Parathyroid adenoma (tissue), 2 donors: Measurements from ENCODE around the gene EOGT.

Experiments
- H2AFZ ChIP-seq: fragments of 300-600 bp; sonication (generic); one replicate; pipeline ENCODE4 v1.7.0; 2017; ENCODE audit warnings: antibody characterized with exemption, mild to moderate bottlenecking
- H3K27ac ChIP-seq: fragments of 300-600 bp; sonication (generic); one replicate; pipeline ENCODE4 v1.7.0; 2017
- H3K27me3 ChIP-seq: fragments of 300-600 bp; sonication (generic); one replicate; pipeline ENCODE4 v1.7.0; 2017; ENCODE audit warnings: low read length; ENCODE audit not compliant: control insufficient read depth, insufficient read depth
- H3K36me3 ChIP-seq: fragments of 300-600 bp; sonication (generic); one replicate; pipeline ENCODE4 v1.7.0; 2017; ENCODE audit warnings: low read length; ENCODE audit not compliant: control insufficient read depth, insufficient read depth
- H3K4me1 ChIP-seq: fragments of 300-600 bp; sonication (generic); one replicate; pipeline ENCODE4 v1.7.0; 2017; ENCODE audit warnings: control low read depth
- H3K4me2 ChIP-seq: fragments of 300-600 bp; sonication (generic); one replicate; pipeline ENCODE4 v1.7.0; 2017; ENCODE audit warnings: low read length
- H3K4me3 ChIP-seq: fragments of 300-600 bp; sonication (generic); one replicate; pipeline ENCODE4 v1.7.0; 2017; ENCODE audit warnings: low read depth, low read length
- H3K79me2 ChIP-seq: fragments of 300-600 bp; sonication (generic); one replicate; pipeline ENCODE4 v1.7.0; 2017; ENCODE audit warnings: control low read depth
- H3K9ac ChIP-seq: fragments of 300-600 bp; sonication (generic); one replicate; pipeline ENCODE4 v1.7.0; 2017; ENCODE audit warnings: mild to moderate bottlenecking
- H3K9me3 ChIP-seq: fragments of 300-600 bp; sonication (generic); one replicate; pipeline ENCODE4 v1.7.0; 2017; ENCODE audit warnings: low read length; ENCODE audit not compliant: control insufficient read depth
- CTCF ChIP-seq: fragments of 300-600 bp; sonication (generic); IDR thresholded peaks from one replicate; pipeline ENCODE4 v1.7.0; 2017; ENCODE audit warnings: antibody characterized with exemption, mild to moderate bottlenecking
- donor health status: primary hyperparathyroidism.

The EOGT gene

DNA sequence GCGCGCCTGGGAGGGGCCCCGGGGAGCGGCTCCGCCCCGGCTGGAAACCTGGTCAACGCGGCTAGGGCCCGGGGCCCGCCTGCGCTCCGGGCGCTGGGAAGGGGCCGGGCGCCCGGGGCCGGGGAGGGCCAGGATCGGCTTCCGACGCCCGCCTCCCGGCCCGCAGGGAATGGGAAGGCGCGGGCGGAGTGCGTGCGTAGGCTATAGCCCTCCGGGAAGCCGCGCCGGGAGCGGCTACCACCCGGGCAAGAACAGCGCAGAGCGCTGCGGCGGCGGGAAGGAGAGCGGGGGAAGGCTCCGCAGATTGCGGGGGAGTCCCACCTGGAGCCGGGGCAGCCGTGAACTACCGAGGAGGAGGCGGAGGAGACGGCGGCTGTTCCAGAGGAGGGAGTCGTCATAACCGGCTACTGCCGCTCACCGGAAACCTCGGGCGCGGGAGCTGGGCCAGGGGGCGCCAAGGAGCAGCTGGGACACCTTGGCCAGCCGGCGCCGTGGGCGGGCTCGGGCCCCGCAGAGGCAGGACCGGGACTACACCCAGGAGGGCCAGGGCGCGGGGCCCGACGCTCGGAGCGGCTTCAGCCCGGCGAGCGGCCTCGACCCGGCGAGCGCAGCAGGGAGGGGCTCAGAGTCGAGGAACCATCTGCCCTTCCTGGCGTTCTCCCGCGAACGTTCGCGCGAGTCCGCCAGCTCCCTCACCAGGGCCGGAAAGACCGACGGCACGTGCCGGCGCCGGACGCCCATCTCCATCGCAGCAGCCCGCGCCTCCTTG, at the start of gene EOGT:
TSS of gene EOGT (minus strand) at position 432 of the 769 bp plus-strand sequence. CDS start 3,838 bp downstream, outside the sequence.
- Histone ChIP-seq H2AFZ (peak within 1 kb of the TSS; percentile 90), H3K79me2 (no peaks in the 10 kb centered on the region), H3K4me1 (peaks cover 7% of the 10 kb centered on the region), H3K27ac (peak within 1 kb of the TSS; percentile 87), H3K27me3 (no peaks in the 10 kb centered on the region), H3K9me3 (no peaks in the 10 kb centered on the region), H3K9ac (peak within 1 kb of the TSS; percentile 28), H3K36me3 (no peaks in the 10 kb centered on the region), H3K4me2 (peak within 1 kb of the TSS; percentile 86), H3K4me3 (peak within 1 kb of the TSS; percentile 71)
- peak; percentile 81 for TF ChIP-seq CTCF

GRCh38 chr3:69059688-69060087, 46.2 kb upstream of the EOGT start:
- TF ChIP-seq CTCF, result no peak
- no peaks in the 10 kb centered on the region for H3K4me1 ChIP-seq
- H3K4me2 ChIP-seq, result no peak overlapping the region
- H3K36me3 ChIP-seq, result no peaks in the 10 kb centered on the region
- H3K9me3 ChIP-seq, result no peaks in the 10 kb centered on the region
- H2AFZ ChIP-seq, result no peak overlapping the region
- no peak overlapping the region for H3K4me3 ChIP-seq
- H3K79me2 ChIP-seq, result no peaks in the 10 kb centered on the region
- H3K27me3 ChIP-seq, result no peaks in the 10 kb centered on the region
- H3K27ac ChIP-seq, result no peak overlapping the region
- H3K9ac ChIP-seq, result no peak overlapping the region

DNA sequence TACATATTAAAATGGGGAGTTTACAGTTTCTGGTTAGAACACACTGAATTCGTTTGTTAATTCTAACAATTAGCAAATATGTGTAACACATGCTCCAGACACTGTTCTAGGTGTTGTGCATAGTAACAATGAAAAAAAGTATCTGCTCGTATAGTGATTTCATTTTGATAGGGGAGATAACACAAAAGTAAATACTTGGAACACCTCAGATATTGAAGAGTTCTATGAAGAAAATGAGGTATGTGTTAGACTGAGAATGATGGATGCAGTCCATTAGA, 45.4 kb upstream of the EOGT start:
- Histone ChIP-seq H3K9ac (no peak overlapping the region), H3K4me3 (no peak overlapping the region), H3K4me1 (no peaks in the 10 kb centered on the region), H3K9me3 (no peaks in the 10 kb centered on the region), H2AFZ (no peak overlapping the region), H3K79me2 (no peaks in the 10 kb centered on the region), H3K27me3 (no peaks in the 10 kb centered on the region), H3K36me3 (no peaks in the 10 kb centered on the region), H3K27ac (no peak overlapping the region), H3K4me2 (no peak overlapping the region)
- no peak for TF ChIP-seq CTCF

GRCh38 chr3:69058180-69058946, 44.9 kb upstream of the EOGT start:
- no peak overlapping the region for H3K9ac ChIP-seq
- no peaks in the 10 kb centered on the region for H3K79me2 ChIP-seq
- TF ChIP-seq CTCF, result no peak
- no peak overlapping the region for H2AFZ ChIP-seq
- no peaks in the 10 kb centered on the region for H3K27me3 ChIP-seq
- H3K4me1 ChIP-seq, result no peaks in the 10 kb centered on the region
- H3K4me3 ChIP-seq, result no peak overlapping the region
- no peaks in the 10 kb centered on the region for H3K36me3 ChIP-seq
- H3K27ac ChIP-seq, result no peak overlapping the region
- H3K4me2 ChIP-seq, result no peak overlapping the region
- no peaks in the 10 kb centered on the region for H3K9me3 ChIP-seq
